Spleen (tissue), 7 donors: Measurements from ENCODE around the gene SLC22A3.

Experiments
- POLR2A ChIP-seq, 3 donors: fragments of 450-650 bp; IDR thresholded peaks; one replicate each; pipeline ENCODE4 v1.5.1; 2017; ENCODE audit warnings: antibody characterized with exemption in 3 of 3, mild to moderate bottlenecking in 1 of 3
- POLR2AphosphoS5 ChIP-seq, 3 donors: sonication (generic); formaldehyde crosslinking; IDR thresholded peaks; one replicate each; pipeline ENCODE4 v1.5.1; 2017; ENCODE audit warnings: antibody characterized with exemption in 3 of 3
- TF ChIP-seq, protein P1 (sequence below), 11 experiments: fragments of 200-600 bp in 7 of 11; fragments of 450-650 bp in 4 of 11; sonication (generic) in 4 of 11; IDR thresholded peaks in 8 of 11; conservative IDR thresholded peaks in 3 of 11; 1 replicate in 7 of 11; 2 replicates in 4 of 11; pipeline versions ENCODE4 v1.4.0 to v1.8.0; 2016 to 2021; ENCODE audit warnings: antibody characterized with exemption in 11 of 11, inconsistent platforms in 4 of 11, mild to moderate bottlenecking in 1 of 11
- donor health status: DM: no; HTN: no; CAD: no; lungs with moderate emphysema.
- donor health status: DM: no; HTN: no; CAD: no.
- donor health status: DM: no; HTN: no; CAD: no.

DNA sequence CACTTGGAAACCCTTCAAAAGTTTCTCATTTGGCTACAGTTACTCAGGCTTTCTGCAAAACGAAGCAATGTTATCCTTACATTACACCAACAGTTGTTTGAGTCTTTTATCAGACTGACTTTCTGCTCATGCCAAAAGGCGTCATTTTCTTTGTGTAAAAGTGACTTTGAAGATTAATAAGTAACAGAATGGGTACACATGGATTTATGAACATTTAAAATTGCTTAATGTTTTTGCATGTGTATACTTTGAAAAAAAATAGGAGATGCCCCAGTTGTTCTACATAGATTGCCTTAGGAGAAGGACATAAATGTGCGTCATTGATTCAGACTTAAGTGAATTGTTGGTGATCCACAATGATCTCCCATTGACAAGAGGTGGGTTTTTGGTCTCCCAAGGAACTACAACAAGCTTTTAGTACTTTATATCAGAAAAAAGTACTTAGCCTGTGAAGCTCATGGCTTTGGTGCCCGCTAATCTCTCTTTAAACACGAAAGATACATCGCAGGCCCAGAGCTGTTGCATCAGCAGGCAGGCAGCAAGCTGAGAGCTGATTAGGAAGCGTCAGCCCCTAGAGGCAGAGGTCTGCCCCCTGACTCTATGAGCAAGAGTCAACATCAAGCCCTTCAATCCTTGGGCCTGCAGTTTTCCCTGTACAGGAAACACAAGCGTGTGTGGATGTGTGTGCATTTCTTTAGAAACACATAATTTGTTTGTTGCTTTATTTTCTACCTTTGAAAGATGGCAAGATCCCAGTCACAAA is 45.9 kb downstream of the SLC22A3 start:
- TF ChIP-seq, protein P1, sequence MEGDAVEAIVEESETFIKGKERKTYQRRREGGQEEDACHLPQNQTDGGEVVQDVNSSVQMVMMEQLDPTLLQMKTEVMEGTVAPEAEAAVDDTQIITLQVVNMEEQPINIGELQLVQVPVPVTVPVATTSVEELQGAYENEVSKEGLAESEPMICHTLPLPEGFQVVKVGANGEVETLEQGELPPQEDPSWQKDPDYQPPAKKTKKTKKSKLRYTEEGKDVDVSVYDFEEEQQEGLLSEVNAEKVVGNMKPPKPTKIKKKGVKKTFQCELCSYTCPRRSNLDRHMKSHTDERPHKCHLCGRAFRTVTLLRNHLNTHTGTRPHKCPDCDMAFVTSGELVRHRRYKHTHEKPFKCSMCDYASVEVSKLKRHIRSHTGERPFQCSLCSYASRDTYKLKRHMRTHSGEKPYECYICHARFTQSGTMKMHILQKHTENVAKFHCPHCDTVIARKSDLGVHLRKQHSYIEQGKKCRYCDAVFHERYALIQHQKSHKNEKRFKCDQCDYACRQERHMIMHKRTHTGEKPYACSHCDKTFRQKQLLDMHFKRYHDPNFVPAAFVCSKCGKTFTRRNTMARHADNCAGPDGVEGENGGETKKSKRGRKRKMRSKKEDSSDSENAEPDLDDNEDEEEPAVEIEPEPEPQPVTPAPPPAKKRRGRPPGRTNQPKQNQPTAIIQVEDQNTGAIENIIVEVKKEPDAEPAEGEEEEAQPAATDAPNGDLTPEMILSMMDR (IDR thresholded peaks at IDR 0.05 in 8 of 11, conservative IDR thresholded peaks at IDR 0.05 in 3 of 11) = no peak
- TF ChIP-seq POLR2A (IDR thresholded peaks at IDR 0.05) = no peak
- TF ChIP-seq POLR2AphosphoS5 (IDR thresholded peaks at IDR 0.05) = no peak
